Smooth muscle cell (in vitro differentiated cells): ENCODE data around the gene DPH2. TPM values are rescaled to one million over a fixed set of nuclear protein-coding genes. Genes with fewer than 3 reads are reported as not detected.
A peak's percentile ranks its signal among the peaks of the same experiment; 100 is the strongest.

ENCODE experiments used
- DNase-seq: peaks from one replicate; lab custom pipeline; 2025; ENCODE audit not compliant: unreplicated experiment; lab: John Stamatoyannopoulos, UW
- H2AFZ ChIP-seq: fragments of 200-600 bp; sonication (generic); 2 replicates; pipeline ENCODE4 v1.6.0; 2016; ENCODE audit warnings: antibody characterized with exemption, low read depth, mild to moderate bottlenecking
- H3F3A ChIP-seq: fragments of 200-600 bp; sonication (generic); 2 replicates; pipeline ENCODE4 v1.6.0; 2017; ENCODE audit warnings: antibody characterized with exemption, low read depth
- H3K27ac ChIP-seq: fragments of 200-600 bp; sonication (generic); 2 replicates; pipeline ENCODE4 v1.5.1; 2016; ENCODE audit warnings: low read depth, mild to moderate bottlenecking
- H3K27me3 ChIP-seq: fragments of 200-600 bp; sonication (generic); 2 replicates; pipeline ENCODE4 v1.6.1; 2016; ENCODE audit warnings: low read depth, mild to moderate bottlenecking
- H3K36me3 ChIP-seq: fragments of 200-600 bp; sonication (generic); 2 replicates; pipeline ENCODE4 v1.5.1; 2016; ENCODE audit warnings: low read depth
- H3K4me1 ChIP-seq: fragments of 200-600 bp; sonication (generic); 2 replicates; pipeline ENCODE4 v1.5.1; 2016; ENCODE audit warnings: low read depth
- H3K4me2 ChIP-seq: fragments of 200-600 bp; sonication (generic); 2 replicates; pipeline ENCODE4 v1.6.0; 2016; ENCODE audit warnings: mild to moderate bottlenecking
- H3K4me3 ChIP-seq: fragments of 200-600 bp; sonication (generic); 2 replicates; pipeline ENCODE4 v1.5.1; 2016; ENCODE audit warnings: mild to moderate bottlenecking
- H3K79me2 ChIP-seq: fragments of 200-600 bp; sonication (generic); 2 replicates; pipeline ENCODE4 v1.6.0; 2016; ENCODE audit warnings: low read depth, mild to moderate bottlenecking
- H3K9ac ChIP-seq: fragments of 200-600 bp; sonication (generic); 2 replicates; pipeline ENCODE4 v1.6.0; 2016; ENCODE audit warnings: low read depth
- H3K9me3 ChIP-seq: fragments of 200-600 bp; sonication (generic); replicated peaks from 2 replicates; pipeline ENCODE4 v1.5.1; 2016; ENCODE audit warnings: low read depth
- H4K20me1 ChIP-seq: fragments of 200-600 bp; sonication (generic); 2 replicates; pipeline ENCODE4 v1.6.0; 2016; ENCODE audit warnings: low read depth
- WGBS: methylation state at CpG from one replicate; pipeline ENCODE4 v1.1.7; 2016; ENCODE audit warnings: low lambda C conversion rate; 5-methylcytosine and 5-hydroxymethylcytosine counted together
- polyA plus RNA-seq: library from polyadenylated mRNA; unstranded; fragments of >200 nt; fragmentation: Nextera tagmentation; extraction: Ambion mirVana; gene quantifications from 2 replicates; pipeline ENCODE4 v1.2.1, GENCODE V29; 2016
- total RNA-seq: library from RNA; depleted of rRNA; stranded (reverse); fragments of >200 nt; gene quantifications from 2 replicates; pipeline ENCODE4 v1.2.3, GENCODE V29; 2014
- TF ChIP-seq, protein P1 (sequence below): fragments of 200-600 bp; sonication (generic); IDR thresholded peaks from 2 replicates; pipeline ENCODE4 v1.5.1; 2017; ENCODE audit warnings: borderline replicate concordance, mild to moderate bottlenecking, antibody characterized with exemption; ENCODE audit not compliant: insufficient read depth, poor library complexity, severe bottlenecking

Gene DPH2
- total and polyA plus RNA-seq, 2 experiments from 2014 or later: 20.3 to 23.5 TPM

GRCh38 chr1:43969416-43969745 lies 429 bp upstream of the DPH2 start:
- Histone ChIP-seq H3F3A (peaks cover 5% of the 10 kb centered on the region), H3K4me3 (peak overlapping the region; percentile 21), H3K9ac (no peak overlapping the region), H2AFZ (no peak overlapping the region), H3K4me1 (peaks cover 12% of the 10 kb centered on the region), H3K27me3 (no peaks in the 10 kb centered on the region), H3K4me2 (peak overlapping the region; percentile 78), H3K36me3 (no peaks in the 10 kb centered on the region), H3K27ac (no peak overlapping the region), H4K20me1 (no peaks in the 10 kb centered on the region), H3K79me2 (peaks cover 9% of the 10 kb centered on the region), H3K9me3 (no peaks in the 10 kb centered on the region)
- DNase-seq: no peak
- TF ChIP-seq, protein P1, sequence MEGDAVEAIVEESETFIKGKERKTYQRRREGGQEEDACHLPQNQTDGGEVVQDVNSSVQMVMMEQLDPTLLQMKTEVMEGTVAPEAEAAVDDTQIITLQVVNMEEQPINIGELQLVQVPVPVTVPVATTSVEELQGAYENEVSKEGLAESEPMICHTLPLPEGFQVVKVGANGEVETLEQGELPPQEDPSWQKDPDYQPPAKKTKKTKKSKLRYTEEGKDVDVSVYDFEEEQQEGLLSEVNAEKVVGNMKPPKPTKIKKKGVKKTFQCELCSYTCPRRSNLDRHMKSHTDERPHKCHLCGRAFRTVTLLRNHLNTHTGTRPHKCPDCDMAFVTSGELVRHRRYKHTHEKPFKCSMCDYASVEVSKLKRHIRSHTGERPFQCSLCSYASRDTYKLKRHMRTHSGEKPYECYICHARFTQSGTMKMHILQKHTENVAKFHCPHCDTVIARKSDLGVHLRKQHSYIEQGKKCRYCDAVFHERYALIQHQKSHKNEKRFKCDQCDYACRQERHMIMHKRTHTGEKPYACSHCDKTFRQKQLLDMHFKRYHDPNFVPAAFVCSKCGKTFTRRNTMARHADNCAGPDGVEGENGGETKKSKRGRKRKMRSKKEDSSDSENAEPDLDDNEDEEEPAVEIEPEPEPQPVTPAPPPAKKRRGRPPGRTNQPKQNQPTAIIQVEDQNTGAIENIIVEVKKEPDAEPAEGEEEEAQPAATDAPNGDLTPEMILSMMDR: no peak
- WGBS: 55% methylated on average over 7 of the region's 7 CpGs

- H4K20me1 ChIP-seq: peaks cover 2% of the 10 kb centered on the region
- H3K4me1 ChIP-seq: peaks cover 13% of the 10 kb centered on the region
- TF ChIP-seq, protein P1: no peak
- WGBS: 55% methylated on average over 5 of the region's 5 CpGs
- H3F3A ChIP-seq: peaks cover 7% of the 10 kb centered on the region
- peaks cover 16% of the 10 kb centered on the region for H3K79me2 ChIP-seq
- H3K4me2 ChIP-seq: peak overlapping the region; percentile 95
- H3K36me3 ChIP-seq: no peaks in the 10 kb centered on the region
- peak overlapping the region; percentile 70 for H3K9ac ChIP-seq
- no peak overlapping the region for H2AFZ ChIP-seq
- no peak for DNase-seq
- H3K27ac ChIP-seq: no peak overlapping the region
- H3K9me3 ChIP-seq: no peaks in the 10 kb centered on the region
- H3K4me3 ChIP-seq: peak overlapping the region; percentile 77
- no peaks in the 10 kb centered on the region for H3K27me3 ChIP-seq
Measured at GRCh38 chr1:43970502-43970901, 692 bp downstream of the DPH2 start.

DNA sequence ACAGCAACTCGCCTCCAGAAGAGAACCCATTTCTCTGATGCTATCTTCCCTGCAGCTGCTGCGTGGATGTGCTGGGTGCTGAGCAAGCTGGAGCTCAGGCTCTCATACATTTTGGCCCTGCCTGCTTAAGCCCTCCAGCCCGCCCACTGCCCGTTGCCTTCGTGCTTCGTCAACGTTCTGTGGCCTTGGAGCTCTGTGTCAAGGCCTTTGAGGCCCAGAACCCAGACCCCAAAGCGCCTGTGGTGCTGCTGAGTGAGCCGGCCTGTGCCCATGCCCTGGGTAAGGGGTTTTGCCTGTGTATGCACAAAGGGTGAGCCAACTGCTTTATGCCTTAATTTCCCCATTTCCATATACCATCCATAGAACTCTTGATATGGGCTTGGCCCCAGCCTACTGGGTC lies 1.1 kb downstream of the DPH2 start:
- TF ChIP-seq, protein P1: no peak
- H3K4me3 ChIP-seq: peak overlapping the region; percentile 77
- 93% methylated on average over 9 of the region's 9 CpGs for WGBS

GRCh38 chr1:43971336-43971980 lies 1.6 kb downstream of the DPH2 start:
- TF ChIP-seq, protein P1: no peak
- WGBS: 97% methylated on average over 17 of the region's 17 CpGs

More for the DNA sequence above, 1.1 kb downstream of the DPH2 start:
- no peak overlapping the region for H3K27ac ChIP-seq
- H3K4me2 ChIP-seq: peak overlapping the region; percentile 95
- no peaks in the 10 kb centered on the region for H3K27me3 ChIP-seq
- H3K4me1 ChIP-seq: peaks cover 16% of the 10 kb centered on the region
- no peaks in the 10 kb centered on the region for H3K9me3 ChIP-seq
- peaks cover 6% of the 10 kb centered on the region for H4K20me1 ChIP-seq
- no peak overlapping the region for H3K9ac ChIP-seq
- peaks cover 20% of the 10 kb centered on the region for H3K79me2 ChIP-seq
- no peaks in the 10 kb centered on the region for H3K36me3 ChIP-seq
- no peak overlapping the region for H2AFZ ChIP-seq
- peaks cover 7% of the 10 kb centered on the region for H3F3A ChIP-seq
- no peak for DNase-seq

More at GRCh38 chr1:43971336-43971980, 1.6 kb downstream of the DPH2 start:
- Histone ChIP-seq H3K9me3 (no peaks in the 10 kb centered on the region), H3K4me3 (no peak overlapping the region), H3K79me2 (peaks cover 24% of the 10 kb centered on the region), H2AFZ (no peak overlapping the region), H3K4me1 (peaks cover 17% of the 10 kb centered on the region), H4K20me1 (peaks cover 11% of the 10 kb centered on the region), H3K27me3 (no peaks in the 10 kb centered on the region), H3K36me3 (no peaks in the 10 kb centered on the region), H3K4me2 (no peak overlapping the region), H3K9ac (no peak overlapping the region), H3F3A (peaks cover 7% of the 10 kb centered on the region), H3K27ac (no peak overlapping the region)
- no peak for DNase-seq
